Epidermal melanocyte (primary cell): ENCODE measurements around the gene BACH1.

Source experiments
- DNase-seq: peaks from one replicate; pipeline ENCODE4 v3.0.0; 2011; ENCODE audit warnings: low spot score; ENCODE audit not compliant: insufficient read length

Gene BACH1

DNA sequence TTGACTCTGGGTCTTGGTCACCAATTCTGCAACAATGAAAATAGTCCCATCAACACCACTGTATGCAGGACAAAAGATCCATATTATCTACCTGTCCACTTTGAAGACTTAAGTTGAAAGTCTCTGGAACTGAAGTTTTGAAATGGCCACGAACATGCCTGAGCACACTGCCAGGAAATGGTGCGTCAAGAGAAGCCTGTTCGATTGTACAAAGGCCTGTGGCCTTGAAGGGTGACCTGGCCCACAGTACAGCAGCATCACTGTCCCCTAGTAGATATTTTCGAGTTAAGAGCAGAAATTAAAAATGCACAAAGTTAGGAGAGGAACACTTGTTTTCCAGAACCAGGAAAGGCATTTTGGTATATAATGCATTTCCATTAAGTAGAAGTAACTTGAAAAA is 78.5 kb downstream of the BACH1 start:
- DNase-seq = no peak

DNA sequence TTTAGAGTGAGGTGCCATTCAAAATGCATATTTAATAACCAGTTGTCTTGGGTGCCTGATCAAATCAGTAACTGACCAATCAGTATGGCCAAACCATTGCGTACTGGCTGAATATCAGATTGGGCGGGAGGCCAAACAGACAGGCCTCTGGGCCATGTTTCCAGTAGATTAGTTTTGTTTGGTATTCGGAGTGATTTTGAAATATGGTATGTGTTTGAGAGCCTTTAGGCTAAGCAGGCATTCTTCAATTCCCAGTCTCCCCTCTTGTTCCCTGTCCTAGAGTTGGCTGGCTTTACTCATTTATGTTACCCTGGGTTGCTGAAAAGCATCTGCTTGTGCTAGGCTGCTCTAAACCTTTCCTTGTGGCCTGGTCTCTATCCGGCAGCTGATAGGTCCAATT is 80.1 kb downstream of the BACH1 start:
- no peak for DNase-seq

DNA sequence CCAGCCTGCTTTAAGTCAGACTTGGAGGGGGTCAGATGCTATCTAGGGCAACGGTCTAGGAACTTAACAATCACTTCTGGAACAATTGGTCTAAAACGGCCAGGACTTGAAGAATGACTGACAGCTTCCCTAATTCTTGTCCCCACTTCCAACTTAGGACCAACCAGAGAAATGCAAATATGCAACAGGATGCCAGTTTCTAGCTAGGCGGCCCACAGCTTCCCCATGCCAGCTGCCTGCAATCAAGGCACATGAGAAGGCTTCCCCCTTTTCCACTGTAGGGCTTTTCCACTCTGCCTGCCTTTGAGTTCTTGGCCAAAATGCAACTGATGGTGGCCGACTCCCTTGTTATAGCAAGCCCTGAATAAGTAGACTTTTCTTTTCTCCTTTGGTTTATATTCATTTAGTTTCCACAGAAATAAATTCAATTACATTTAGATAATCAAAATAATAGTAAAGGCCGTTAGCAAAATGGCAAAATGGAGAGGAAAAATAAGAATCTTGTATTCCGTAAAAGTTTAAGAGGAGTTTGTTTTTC is 80.9 kb downstream of the BACH1 start:
- DNase-seq = no peak

DNA sequence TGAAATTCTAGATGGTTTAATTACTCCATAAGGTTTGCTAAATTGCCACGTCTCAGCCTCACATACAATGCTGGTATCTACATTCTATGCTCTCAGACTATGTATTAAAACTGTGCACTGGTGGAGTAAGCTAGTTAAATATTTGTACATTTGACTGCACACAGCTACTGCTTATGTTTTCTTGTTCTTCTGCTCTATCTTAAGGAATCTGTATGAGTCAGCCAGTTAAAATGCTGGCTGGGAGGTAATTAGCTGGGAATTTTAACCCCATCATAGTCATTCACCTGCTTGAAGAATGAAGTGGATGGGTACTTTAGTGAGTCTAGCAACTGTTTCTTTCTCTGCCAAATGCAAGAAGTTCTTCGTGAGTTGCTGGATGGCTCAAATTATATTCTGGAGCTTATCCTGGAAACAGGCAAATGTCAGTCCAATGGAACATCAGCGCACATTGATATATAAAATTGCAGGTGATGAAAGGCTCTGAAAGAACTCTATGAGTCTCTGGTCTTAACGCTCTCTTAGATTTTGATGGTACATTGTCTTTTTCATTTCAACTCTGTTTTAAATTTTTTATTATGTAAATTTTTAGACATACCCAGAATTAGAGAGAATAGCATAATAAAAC is 83.4 kb downstream of the BACH1 start:
- no peak for DNase-seq

DNA sequence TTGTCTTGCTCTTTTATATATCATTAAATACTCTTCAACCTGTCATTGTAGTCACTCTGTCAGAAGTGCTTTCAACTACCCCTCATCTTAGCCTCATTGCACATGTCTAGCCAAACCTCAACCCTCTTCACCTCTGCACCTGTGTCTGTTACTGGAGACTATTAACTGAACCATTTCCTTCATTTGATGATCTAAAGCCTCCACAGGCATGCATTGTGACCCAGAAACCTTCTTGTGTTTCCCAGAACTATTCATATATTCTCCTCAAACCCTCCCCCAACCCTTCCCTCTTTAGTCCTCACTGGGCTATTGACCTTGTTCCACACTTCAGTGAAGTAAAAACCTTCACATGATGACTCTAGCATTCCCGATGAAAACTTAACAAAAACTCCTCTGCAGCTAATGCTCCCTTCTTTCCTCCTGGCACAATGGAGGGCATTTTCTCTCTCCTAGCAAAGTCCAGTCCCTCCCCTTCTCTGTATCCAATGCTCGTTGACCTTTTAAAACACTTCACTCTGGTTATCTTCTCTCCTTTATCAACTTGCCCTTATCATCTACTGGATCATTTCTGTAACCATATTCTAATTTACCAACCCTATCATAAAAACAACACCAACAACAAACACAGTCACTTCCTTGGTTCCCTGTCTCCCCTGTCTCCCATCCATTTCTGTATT is 86.1 kb downstream of the BACH1 start:
- no peak for DNase-seq

DNA sequence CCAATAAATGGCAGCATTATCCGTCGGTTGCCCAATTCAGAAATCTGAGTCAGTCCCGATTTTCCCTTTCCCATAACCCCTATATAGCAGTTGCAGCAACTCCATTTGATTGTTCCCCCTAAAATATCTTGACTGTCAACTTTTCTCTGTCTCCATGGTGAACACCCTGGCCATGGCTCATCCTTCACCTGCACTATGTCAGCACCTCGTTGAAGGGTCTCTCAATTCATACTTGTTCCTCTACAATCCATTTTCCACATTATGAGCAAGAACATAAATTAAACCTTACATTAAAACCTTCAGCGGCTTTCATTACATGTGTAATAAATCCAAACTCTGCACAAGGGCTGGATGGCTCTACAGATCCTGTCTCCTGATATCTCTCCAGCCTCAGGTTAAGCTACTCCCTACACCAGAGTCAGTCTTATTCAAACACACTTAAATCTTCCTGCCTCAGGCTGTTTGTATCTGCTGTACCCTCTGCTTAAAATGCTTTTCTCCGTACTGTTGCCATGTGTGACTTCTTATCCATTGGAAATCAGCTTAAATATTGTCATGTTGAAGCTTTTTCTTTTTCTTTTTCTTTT is 87.3 kb downstream of the BACH1 start:
- no peak for DNase-seq

DNA sequence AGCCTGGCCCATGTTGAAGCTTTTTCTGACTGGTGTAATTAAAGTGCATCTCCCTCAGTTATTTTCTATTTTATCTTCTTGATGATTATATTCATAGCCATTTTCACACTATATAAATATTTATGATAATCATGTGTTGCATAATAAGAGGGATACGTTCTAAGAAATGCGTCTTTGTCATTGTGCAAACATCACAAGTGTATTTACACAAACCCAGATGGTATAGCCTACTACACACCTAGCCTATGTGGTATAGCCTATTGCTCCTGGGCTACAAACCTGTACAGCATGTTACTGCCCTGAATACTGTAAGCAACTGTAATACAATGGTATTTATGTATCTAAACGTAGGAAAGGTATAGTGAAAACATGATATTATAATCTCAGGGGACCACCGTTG is 88.1 kb downstream of the BACH1 start:
- no peak for DNase-seq

DNA sequence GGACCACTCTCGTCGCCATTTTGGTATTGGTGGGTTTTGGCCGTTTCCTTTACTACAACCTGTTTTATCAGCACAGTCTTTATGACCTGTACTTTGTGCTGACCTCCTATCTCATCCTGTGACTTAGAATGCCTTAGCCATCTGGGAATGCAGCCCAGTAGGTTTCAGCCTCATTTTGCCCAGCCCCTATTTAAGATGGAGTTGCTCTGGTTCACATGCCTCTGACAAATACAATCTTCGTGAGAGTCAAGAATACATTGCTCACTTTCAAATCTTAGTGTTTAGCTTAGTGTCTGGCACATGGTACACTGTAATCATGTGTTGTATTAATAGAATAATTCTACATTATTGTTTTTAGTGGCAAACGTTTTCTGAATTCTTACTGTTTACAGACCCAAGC is 88.9 kb downstream of the BACH1 start:
- DNase-seq = no peak

DNA sequence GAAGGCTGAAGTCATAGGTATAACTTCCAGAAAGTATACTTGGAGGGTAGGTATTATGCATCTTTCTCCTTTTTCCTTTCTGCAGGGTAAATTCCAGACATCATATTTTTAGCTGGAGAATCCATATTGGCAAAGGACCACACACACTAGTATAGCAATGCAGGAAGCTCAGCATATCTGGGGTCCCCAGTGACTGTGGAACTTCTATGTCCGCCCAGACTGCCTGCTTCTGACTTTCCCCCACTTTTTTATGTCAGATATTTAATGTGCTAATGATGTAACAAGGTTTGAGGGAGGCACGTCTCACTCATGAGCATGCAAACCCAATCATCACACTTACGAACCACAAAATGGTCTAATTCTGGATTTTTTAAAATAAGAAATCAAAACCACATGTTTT is 90.4 kb downstream of the BACH1 start:
- DNase-seq = no peak

DNA sequence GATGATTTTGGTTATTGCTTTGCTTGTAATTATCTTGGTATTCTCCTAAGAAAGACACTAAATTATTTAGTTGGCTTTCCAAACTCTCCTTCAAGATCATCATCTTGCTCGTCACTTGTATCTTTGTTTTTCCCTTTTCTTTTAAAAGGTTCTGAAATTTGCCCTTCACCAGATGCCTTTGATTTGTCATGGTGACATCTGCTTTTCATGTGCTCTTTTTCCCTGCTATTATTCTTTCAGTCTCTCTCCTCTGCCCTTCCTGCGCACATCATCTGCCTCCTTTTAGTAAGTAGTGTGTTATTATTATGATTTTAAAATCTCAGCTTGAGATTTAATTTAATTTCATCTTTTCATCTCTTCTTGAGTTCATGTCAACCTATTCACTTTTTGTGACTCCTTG is 92.1 kb downstream of the BACH1 start:
- no peak for DNase-seq

DNA sequence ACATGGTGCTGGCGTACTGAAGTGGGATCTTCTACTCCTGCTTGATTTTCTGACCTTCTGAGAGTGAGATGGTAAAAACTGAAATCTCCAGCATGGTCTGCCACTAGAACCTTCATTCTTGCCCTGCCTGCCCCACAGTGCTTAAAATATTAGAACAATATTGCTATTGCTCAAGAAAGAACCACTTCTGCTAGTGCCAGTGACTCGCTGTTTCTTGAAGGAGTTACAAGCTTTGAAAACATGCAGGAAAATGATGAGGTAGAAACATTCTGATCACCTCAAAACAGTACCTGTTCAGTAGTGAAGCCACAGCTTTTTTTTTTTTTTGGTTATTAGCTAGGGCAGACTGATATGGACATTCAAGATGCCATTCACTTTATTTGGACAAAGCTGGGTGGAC is 95.3 kb downstream of the BACH1 start:
- DNase-seq = no peak
